Measurements from ENCODE around the gene NOTCH1. TPM values are rescaled to one million over a fixed set of nuclear protein-coding genes. Genes with fewer than 3 reads are reported as not detected.
A peak's percentile ranks its signal among the peaks of the same experiment; 100 is the strongest.

Gene NOTCH1
- total and polyA plus RNA-seq, 5 donors = 10.8 to 31.9 (median 27.8) TPM

DNA sequence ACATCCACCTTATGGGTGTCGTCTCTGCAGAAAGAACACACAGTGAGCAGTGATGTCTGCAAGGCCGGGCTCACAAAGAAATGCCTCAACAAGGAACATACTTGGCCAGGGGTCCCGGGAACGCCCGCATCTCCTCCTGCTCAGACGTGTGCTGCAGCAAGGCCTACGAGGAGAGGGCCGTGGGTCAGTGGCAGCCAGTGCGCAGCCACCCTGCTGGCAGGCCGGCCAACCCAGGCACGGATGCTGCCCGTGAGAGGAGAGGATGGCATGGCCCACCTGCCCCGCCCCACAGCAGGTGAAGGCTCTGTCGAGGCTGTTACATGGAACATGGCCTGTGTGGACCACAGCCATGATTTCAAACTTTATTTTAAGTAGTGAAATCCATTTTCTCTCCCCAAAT lies 82.3 kb downstream of the NOTCH1 start:
- peak in 2 of 3 donors; percentile 28 to 40 for DNase-seq
- no peaks in the 10 kb centered on the region for H3K4me1 ChIP-seq (ENCODE audit: control insufficient read depth, insufficient read depth, low read length)
- 91% methylated on average over 14 of the region's 14 CpGs for WGBS
- no peaks in the 10 kb centered on the region for H3K27me3 ChIP-seq (ENCODE audit: control insufficient read depth, insufficient read depth)
- intact Hi-C loops (cut with DNase I) = no loop called here
- H3K9me3 ChIP-seq (ENCODE audit: control insufficient read depth, low read length) = no peaks in the 10 kb centered on the region
- H3K27ac ChIP-seq (ENCODE audit: low read length) = no peak overlapping the region
- no peak overlapping the region for H3K4me3 ChIP-seq (ENCODE audit: low read length)
- no peak for ATAC-seq

- intact Hi-C loops (cut with DNase I) = no loop called here
- ATAC-seq = no peak
- Histone ChIP-seq H3K4me3 (ENCODE audit: low read length) (no peak overlapping the region), H3K27ac (ENCODE audit: low read length) (no peak overlapping the region), H3K4me1 (ENCODE audit: control insufficient read depth, insufficient read depth, low read length) (no peaks in the 10 kb centered on the region), H3K27me3 (ENCODE audit: control insufficient read depth, insufficient read depth) (no peaks in the 10 kb centered on the region), H3K9me3 (ENCODE audit: control insufficient read depth, low read length) (no peaks in the 10 kb centered on the region)
- peak in 1 of 3 donors; percentile 35 for DNase-seq
- 91% methylated on average over 17 of the region's 17 CpGs for WGBS
Measured at GRCh38 chr9:136462664-136463063, 83.2 kb downstream of the NOTCH1 start.

DNA sequence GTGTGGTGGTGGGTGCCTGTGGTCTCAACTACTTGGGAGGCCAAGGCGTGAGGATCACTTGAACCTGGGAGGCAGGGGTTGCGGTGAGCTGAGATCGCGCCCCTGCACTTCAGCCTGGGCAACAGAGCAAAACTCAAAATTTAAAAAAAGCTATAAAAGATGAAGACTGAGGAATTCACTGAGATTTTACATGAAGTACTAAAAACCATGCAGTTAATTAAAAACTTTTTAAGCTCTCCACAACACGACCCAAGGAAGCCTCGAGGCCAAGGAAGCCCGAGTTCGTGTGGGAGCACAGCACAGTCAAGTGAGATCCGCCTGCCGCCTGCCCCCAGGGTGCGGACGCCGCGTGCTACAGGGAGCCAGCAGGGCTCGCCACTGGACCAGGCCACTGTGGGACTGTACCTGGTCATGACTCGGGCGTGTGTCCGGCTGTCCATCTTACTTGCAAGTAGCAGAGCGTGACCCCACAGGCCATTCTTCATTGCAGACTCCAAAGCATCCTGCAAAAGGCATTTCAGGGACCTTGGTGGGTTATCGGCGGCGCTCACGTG lies 85.0 kb downstream of the NOTCH1 start:
- Histone ChIP-seq H3K27ac (ENCODE audit: low read length) (no peak overlapping the region), H3K27me3 (ENCODE audit: control insufficient read depth, insufficient read depth) (no peaks in the 10 kb centered on the region), H3K9me3 (ENCODE audit: control insufficient read depth, low read length) (no peaks in the 10 kb centered on the region), H3K4me3 (ENCODE audit: low read length) (no peak overlapping the region), H3K4me1 (ENCODE audit: control insufficient read depth, insufficient read depth, low read length) (no peaks in the 10 kb centered on the region)
- ATAC-seq = no peak
- WGBS = 94% methylated on average over 23 of the region's 23 CpGs
- intact Hi-C loops (cut with DNase I) = no loop called here
- DNase-seq = peak in 2 of 3 donors; percentile 34 to 52

DNA sequence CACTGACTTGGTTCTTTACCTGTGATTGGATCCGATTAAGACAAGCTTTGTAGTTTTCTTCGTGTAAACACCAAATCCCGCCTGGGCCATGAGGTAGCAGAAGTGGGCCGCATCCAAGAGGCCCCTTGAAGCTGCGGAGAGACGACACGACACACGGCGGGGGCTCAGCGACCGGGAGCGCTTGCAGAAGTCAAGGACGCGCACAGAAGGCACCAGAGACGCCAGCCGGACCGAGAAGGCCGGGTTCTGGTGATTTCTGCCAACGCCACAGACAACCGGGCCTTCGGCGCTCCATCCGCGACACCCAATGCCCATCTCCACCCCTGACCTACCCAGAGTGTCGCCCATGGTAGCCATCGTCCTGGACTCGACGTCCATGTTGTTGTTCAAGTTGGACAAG lies 86.4 kb downstream of the NOTCH1 start:
- WGBS = 96% methylated on average over 28 of the region's 28 CpGs
- intact Hi-C loops (cut with DNase I) = no loop called here
- H3K9me3 ChIP-seq (ENCODE audit: control insufficient read depth, low read length) = no peaks in the 10 kb centered on the region
- DNase-seq = peak in 2 of 3 donors; percentile 36 to 46
- no peak overlapping the region for H3K27ac ChIP-seq (ENCODE audit: low read length)
- no peak for ATAC-seq
- no peaks in the 10 kb centered on the region for H3K27me3 ChIP-seq (ENCODE audit: control insufficient read depth, insufficient read depth)
- H3K4me1 ChIP-seq (ENCODE audit: control insufficient read depth, insufficient read depth, low read length) = no peaks in the 10 kb centered on the region
- H3K4me3 ChIP-seq (ENCODE audit: low read length) = no peak overlapping the region

GRCh38 chr9:136457326-136457725 lies 88.5 kb downstream of the NOTCH1 start:
- ATAC-seq = no peak
- Histone ChIP-seq H3K9me3 (ENCODE audit: control insufficient read depth, low read length) (no peaks in the 10 kb centered on the region), H3K4me3 (ENCODE audit: low read length) (no peak overlapping the region), H3K27ac (ENCODE audit: low read length) (no peak overlapping the region), H3K27me3 (ENCODE audit: control insufficient read depth, insufficient read depth) (no peaks in the 10 kb centered on the region), H3K4me1 (ENCODE audit: control insufficient read depth, insufficient read depth, low read length) (no peaks in the 10 kb centered on the region)
- DNase-seq = peak in 2 of 3 donors; percentile 36 to 43
- WGBS = 96% methylated on average over 24 of the region's 24 CpGs
- intact Hi-C loops (cut with DNase I) = no loop called here

DNA sequence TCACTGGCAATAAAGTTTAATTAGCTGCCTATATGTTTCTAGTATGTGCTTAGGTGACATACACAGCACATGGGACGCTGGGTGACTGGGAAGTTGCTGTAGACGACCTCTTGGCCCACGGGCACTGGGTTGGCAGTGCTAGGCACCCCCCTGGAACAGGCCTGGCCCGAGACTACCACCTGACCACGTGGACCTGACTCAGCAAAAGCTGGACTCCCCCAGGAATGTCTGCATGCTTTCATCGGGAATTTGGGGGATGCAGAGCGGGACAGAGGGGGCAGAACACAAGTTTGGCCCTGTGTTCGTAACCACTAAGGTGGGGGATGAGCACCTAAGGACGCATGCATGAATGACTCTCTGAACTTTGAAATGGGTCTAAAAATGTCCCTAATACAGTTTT lies 89.6 kb downstream of the NOTCH1 start:
- 82% methylated on average over 9 of the region's 9 CpGs for WGBS
- intact Hi-C loops (cut with DNase I) = no loop called here
- H3K4me3 ChIP-seq (ENCODE audit: low read length) = no peak overlapping the region
- H3K27ac ChIP-seq (ENCODE audit: low read length) = no peak overlapping the region
- ATAC-seq (no peak), DNase-seq (peak in 2 of 3 donors; percentile 24 to 38)
- H3K27me3 ChIP-seq (ENCODE audit: control insufficient read depth, insufficient read depth) = no peaks in the 10 kb centered on the region
- no peaks in the 10 kb centered on the region for H3K4me1 ChIP-seq (ENCODE audit: control insufficient read depth, insufficient read depth, low read length)
- no peaks in the 10 kb centered on the region for H3K9me3 ChIP-seq (ENCODE audit: control insufficient read depth, low read length)

- DNase-seq (peak in 2 of 3 donors; percentile 46 to 67), ATAC-seq (no peak)
- Histone ChIP-seq H3K9me3 (ENCODE audit: control insufficient read depth, low read length) (no peaks in the 10 kb centered on the region), H3K27me3 (ENCODE audit: control insufficient read depth, insufficient read depth) (no peaks in the 10 kb centered on the region), H3K4me1 (ENCODE audit: control insufficient read depth, insufficient read depth, low read length) (no peaks in the 10 kb centered on the region), H3K27ac (ENCODE audit: low read length) (no peak overlapping the region), H3K4me3 (ENCODE audit: low read length) (no peak overlapping the region)
- WGBS = 91% methylated on average over 43 of the region's 43 CpGs
- intact Hi-C loops (cut with DNase I) = no loop called here
Measured at GRCh38 chr9:136455043-136456002, 90.5 kb downstream of the NOTCH1 start.

DNA sequence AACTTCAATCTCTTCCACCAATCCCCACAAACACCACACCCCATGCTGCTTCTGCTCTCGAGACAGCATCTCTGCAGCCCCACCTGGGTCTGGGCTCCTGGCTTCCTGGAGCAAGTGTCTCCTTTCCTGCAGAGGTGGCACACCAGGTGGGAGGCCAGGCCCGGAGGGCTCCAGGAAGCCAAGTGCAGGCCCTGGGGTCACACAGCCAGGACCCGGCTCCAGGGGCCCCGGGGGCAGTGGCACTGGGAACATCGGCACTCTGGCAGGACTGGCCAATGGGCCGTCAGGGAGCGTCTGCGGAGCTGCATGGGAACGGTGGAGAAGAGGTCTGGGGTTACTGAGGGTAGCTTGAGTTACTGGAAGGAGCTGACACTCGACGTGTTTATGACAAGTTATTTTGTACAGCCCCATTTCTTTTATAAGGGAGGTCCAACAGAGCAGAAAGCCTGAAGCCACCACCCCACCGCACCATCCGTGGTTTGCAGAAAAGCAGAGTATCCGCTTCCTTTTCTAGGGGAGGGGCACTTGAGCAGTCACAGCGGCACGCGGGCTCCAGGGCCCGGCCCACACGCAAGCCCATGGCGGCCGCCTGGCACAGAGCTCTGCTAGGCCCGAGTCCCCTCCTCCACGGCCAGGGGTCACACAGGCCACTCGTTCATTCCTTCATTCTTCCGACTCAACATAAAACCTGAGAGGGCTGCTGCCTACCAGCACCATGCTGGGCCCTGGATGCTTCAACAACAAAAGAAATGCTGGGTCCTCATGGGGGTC lies 91.6 kb downstream of the NOTCH1 start:
- no peak for ATAC-seq
- Histone ChIP-seq H3K4me3 (ENCODE audit: low read length) (no peak overlapping the region), H3K27ac (ENCODE audit: low read length) (no peak overlapping the region), H3K9me3 (ENCODE audit: control insufficient read depth, low read length) (no peaks in the 10 kb centered on the region), H3K4me1 (ENCODE audit: control insufficient read depth, insufficient read depth, low read length) (no peaks in the 10 kb centered on the region), H3K27me3 (ENCODE audit: control insufficient read depth, insufficient read depth) (no peaks in the 10 kb centered on the region)
- intact Hi-C loops (cut with DNase I) = no loop called here
- DNase-seq = peak in 2 of 3 donors; percentile 39 to 56
- WGBS = 86% methylated on average over 25 of the region's 25 CpGs

- 91% methylated on average over 11 of the region's 11 CpGs for WGBS
- no peaks in the 10 kb centered on the region for H3K4me1 ChIP-seq (ENCODE audit: control insufficient read depth, insufficient read depth, low read length)
Measured at GRCh38 chr9:136453326-136453725, 92.5 kb downstream of the NOTCH1 start.

DNA sequence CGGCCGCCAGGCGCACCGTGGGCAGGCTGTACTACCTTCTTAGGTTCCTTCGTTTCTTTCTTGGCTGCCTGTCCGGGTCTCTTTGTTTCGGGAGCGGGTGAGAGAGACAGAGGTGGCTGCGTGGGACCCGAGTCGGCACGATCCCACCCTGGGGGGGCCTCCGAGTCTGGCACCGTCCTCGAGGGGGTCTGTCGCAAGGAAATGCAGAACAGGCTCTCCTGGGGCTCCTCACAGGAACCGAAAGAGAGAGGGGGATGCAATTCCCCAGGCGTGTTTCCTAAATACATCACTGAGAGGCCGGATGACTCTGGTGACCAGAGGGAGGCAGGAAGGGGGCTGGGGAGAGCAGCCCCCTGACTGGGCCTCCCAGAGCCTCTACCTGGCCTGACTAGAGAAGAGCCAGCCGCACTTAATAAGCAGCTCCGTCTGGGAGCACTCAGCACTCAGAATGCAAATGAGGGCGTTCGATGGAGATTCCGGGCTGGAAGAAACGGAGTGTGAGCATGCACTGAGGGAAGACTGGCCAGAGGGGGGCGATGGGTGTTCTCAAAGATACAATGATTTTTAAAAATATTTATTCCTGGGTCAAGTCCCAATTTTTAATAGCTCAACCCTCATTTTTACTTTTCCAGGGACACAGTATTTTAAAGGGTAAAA lies 94.5 kb downstream of the NOTCH1 start:
- intact Hi-C loops (cut with DNase I) = no loop called here
- ATAC-seq = no peak
- no peaks in the 10 kb centered on the region for H3K9me3 ChIP-seq (ENCODE audit: control insufficient read depth, low read length)
- peak in 2 of 3 donors; percentile 19 to 46 for DNase-seq
- no peaks in the 10 kb centered on the region for H3K27me3 ChIP-seq (ENCODE audit: control insufficient read depth, insufficient read depth)
- no peak overlapping the region for H3K27ac ChIP-seq (ENCODE audit: low read length)
- H3K4me1 ChIP-seq (ENCODE audit: control insufficient read depth, insufficient read depth, low read length) = no peaks in the 10 kb centered on the region
- H3K4me3 ChIP-seq (ENCODE audit: low read length) = no peak overlapping the region
- 87% methylated on average over 26 of the region's 26 CpGs for WGBS

More at GRCh38 chr9:136453326-136453725, 92.5 kb downstream of the NOTCH1 start:
- no peaks in the 10 kb centered on the region for H3K9me3 ChIP-seq (ENCODE audit: control insufficient read depth, low read length)
- H3K4me3 ChIP-seq (ENCODE audit: low read length) = no peak overlapping the region
- peak in 1 of 3 donors; percentile 33 for DNase-seq
- H3K27ac ChIP-seq (ENCODE audit: low read length) = no peak overlapping the region
- ATAC-seq = no peak
- intact Hi-C loops (cut with DNase I) = no loop called here
- no peaks in the 10 kb centered on the region for H3K27me3 ChIP-seq (ENCODE audit: control insufficient read depth, insufficient read depth)

All from right cardiac atrium (tissue), 5 donors.